ENCODE results near the gene SLC16A3.
A peak's percentile ranks its signal among the peaks of the same experiment; 100 is the strongest.
"Not testable (repeated sequence)": the region's sequence is repeated elsewhere in the genome, so short reads cannot be mapped to it uniquely, and the experiment has no call there.

Gene SLC16A3

DNA sequence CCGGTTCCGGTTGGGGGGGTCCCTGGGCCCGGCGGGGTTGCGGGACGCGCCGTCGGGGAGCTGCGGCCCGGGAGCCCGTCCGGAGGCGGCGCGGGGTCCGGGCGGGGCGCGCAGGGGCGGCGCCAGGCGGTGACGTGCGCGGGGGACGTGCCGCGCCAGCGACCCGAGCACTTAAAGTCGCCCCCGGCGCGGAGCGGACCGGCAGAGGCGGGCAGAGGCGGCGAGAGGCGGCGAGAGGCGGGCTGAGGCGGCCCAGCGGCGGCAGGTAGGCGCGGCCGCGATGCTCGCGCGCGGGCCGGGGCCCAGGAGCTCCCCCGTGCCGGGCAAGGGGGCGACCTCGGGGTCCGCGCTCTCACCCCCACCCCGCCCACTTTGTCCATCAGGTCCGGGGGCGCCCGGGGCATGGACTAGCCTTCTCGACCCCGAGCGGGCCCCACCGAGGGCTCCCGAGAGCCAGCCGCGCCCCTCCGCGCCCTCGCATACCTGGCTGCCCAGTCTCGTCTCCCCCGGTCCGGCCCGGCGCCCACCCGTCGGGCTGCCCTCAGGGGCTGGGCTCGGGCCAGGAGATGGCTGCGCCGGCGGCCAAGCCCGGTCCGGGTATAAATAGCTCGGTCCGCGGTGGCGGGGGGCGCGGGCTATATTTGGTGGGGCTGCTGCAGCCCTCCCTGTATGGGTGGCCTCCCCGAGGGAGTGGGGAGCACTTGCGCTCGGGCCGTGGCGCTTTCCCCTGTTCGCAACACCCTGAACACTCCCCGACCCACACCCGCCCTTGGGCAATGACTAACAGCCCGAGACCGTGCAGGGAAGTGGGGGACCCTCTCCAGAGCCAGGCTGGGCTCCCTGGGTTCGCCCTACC is at the start of gene SLC16A3:
Gene SLC16A3 (plus strand): TSS at position 201 of the 856 bp plus-strand sequence. CDS start 6,967 bp downstream, outside the sequence.
- DNase-seq: peak; percentile 60

DNA sequence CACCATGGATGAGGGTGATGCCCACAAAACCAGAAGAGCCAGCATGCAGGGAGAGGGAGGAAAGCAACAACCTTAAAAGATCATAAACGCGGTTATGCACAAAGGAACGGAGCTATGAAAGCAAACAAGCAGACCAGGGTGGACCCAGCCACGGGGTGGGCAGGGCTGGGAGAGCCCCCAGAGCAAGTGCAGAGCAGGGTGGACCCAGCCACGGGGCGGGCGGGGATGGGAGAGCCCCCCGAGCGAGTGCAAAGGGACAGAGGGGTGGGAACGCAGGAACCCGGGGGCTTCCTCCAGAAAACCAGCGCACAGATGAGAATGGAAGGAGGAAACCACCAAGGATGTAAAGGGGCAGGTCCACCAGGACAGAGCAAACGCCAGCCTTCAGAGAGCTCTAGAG is 49.4 kb upstream of the SLC16A3 start:
- DNase-seq: no peak

DNA sequence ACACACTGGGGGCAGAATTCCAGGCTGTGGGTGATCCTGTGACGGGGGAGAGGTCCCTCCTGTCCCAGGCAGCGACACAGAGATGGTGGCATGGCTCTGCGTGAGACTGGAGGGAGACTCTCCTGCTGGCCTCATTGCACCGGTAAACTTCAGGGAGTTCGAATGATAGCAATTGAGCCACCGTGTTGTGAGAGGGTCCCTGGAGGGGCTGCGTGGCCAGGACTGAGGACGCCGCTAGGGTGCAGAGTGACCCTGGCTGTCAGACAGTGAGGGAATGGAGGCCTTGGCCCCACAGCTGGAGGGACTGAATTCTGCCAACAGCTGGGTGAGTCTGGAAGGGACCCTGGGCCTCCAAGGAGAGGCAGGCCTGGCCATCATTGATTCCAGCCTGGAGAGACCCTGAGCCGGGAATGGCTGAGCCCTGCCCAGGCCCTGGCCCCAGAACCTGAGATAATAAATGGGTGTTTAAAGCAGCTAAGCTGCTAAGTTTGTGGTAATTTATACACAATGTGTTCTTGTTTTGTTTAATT is 48.8 kb upstream of the SLC16A3 start:
- no peak for DNase-seq

DNA sequence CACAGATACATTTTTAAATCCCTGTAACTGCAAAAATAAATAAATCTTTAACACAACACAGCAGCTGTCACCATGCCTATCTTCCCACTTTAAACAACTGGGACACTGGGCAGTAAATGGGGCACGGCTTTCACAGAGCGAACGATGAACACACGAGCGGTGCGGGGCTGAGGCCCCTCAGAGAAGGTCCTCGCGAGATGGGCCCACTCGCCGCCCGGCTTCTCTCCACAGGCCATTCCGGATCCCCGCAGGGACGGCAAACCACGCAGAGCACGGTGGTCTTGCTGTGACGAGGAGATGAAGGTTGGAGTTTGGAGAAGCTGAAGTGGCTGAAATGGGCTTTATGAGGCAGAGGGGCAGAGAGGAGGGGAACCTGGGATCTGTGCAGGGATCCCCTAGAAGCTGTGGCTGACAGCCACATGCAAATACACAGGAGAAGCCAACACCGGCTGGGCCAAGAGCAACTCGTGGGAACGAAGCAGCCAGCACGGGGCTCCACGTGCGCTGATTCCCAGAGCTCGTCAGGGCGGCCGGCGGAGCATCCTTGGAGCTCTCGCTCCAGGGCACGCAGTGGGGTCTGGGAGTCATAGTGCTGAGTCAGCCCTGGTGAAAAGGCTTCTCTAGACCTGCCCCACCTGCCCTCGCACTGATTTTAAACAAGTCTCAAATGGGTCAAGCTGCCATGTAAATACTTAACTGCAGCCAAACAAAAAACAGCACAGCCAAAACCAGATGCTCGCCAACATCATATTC is 47.9 kb upstream of the SLC16A3 start:
- DNase-seq: no peak

DNA sequence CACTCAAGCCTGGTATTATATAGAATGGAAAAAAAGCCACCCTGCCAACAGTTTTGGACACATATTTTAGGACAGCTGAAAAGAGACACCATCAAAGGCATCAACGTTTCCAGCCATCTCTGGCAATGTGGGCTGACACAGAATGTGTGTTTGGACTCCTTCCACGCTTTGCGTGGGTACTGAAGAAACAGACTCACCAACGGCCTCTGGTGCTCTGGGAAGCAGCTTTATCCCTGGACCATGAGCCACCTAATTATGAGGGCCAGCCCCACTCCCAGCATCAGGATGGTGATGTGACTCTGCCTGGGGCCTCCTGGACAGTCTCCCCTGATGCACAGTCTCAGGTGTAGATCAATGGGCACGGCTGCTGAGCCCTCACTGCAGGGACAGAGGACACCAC is 44.1 kb upstream of the SLC16A3 start:
- no peak for DNase-seq

- no peak for DNase-seq
Observed at GRCh38 chr17:82186221-82186620, 42.6 kb upstream of the SLC16A3 start.

GRCh38 chr17:82187500-82187899 is 41.3 kb upstream of the SLC16A3 start:
- DNase-seq: no peak

DNA sequence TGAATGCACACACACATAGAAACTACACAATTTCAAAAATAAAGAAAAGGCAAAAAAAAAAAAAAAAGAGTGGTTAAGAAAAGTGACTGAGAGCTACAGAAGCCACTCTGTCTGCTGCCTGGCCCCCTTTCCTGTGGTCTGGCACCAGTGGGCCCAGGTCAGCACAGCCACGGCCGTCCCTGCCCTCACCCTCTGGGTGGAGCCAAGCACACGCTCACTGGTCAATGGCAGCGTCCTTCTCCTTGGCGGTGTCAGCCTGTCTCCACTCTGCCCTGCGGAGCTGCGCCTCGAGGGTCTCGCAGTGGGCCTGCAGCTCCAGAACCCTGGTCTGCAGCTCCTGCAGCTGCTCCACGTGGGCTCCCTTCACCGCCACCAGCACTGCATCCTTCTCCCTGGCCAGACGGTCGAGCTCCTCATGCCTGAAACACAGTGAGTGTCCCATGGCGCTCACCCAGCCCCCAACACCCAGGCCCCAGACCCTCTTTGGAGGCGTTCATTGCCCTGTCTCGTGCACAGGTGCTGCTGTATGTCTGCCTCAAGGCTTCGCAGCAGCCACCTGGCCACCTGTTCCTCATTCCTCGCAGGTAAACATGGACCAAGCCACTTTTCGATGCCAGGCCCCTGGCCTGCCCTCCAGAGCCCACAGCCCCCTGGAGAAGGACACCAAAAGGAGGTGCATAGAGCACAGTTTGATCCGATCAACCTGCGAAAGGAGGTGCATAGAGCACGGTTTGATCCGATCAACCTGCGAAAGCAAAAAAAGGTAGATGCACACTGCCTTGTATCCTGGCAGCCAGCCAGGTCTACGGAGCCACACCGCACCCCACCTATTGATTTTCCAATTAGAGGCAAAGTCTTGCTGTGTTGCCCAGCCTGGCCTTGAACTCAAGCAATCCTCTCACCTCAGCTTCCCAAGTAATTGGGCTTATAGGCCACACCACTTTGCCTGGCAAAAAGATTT is 40.6 kb upstream of the SLC16A3 start:
- DNase-seq: no peak

- not testable (repeated sequence) for DNase-seq
Observed at GRCh38 chr17:82193050-82193449, 35.8 kb upstream of the SLC16A3 start.

GRCh38 chr17:82193520-82194220 is 35.2 kb upstream of the SLC16A3 start:
- DNase-seq: no peak

- DNase-seq: no peak
Observed at GRCh38 chr17:82194765-82195164, 34.1 kb upstream of the SLC16A3 start.

- DNase-seq: no peak
Observed at GRCh38 chr17:82195675-82196672, 32.9 kb upstream of the SLC16A3 start.

- no peak for DNase-seq
Observed at GRCh38 chr17:82198092-82198491, 30.8 kb upstream of the SLC16A3 start.

GRCh38 chr17:82199496-82199895 is 29.3 kb upstream of the SLC16A3 start:
- no peak for DNase-seq

GRCh38 chr17:82200135-82200534 is 28.7 kb upstream of the SLC16A3 start:
- DNase-seq: no peak

DNA sequence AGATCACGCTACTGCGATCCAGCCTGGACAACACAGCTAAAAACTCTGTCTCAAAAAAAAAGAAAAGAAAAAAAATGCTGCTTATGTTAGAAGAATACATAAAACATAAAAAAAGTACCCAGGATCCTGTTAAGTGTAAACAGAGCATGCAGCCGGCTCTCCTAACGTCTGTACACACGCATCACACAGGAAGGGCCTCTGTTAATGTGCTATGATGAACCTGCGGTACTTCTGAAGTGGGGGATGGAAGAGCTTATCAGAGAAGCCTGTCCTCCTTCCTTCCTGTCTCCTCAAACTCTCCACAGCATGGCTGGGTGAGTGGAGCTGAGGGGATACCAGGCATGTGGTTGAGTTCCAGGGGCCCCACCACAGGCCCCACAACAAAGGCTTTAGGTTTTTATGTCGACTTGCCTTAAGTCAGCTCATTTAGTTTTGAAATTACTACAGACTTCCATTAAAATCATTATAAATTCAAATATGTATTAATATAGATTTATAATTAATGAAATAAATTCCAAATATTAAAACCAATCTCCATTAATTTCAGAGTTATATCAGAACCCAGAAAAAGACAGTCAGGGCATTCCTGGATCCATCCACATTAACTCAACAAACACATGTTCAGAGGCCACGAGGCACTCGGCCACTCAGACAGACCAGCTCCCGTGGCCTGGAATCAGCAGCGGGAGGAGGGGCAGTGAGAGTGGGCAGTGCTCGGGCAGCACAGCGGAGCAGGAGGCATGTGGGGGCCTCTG is 27.9 kb upstream of the SLC16A3 start:
- peak; percentile 59 for DNase-seq

DNA sequence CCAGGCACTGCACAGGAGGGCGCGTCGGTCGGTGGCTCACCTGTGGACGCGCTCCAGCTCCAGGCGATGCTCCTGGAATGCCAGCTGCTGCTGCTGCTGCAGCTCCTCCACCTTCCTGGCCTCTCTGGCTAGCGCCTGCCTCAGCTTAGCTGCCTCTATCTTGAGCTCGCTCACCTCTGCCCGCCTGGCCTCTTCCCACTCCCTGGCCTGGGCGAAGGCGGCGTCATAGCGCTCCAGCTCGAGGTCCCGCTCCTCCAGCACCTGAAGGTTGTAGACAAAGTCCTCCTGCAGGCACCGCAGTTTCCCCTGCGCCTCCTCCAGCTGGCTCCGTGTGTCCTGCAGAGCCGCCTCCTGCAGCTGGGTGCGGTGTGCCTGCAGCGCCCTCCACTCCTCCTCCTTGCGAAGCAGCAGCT is 27.3 kb upstream of the SLC16A3 start:
- DNase-seq: no peak

GRCh38 chr17:82202981-82203380 is 25.9 kb upstream of the SLC16A3 start:
- DNase-seq: no peak

GRCh38 chr17:82203920-82204319 is 24.9 kb upstream of the SLC16A3 start:
- DNase-seq: no peak
